ENCODE results near the gene FAM181B.

Gene FAM181B

DNA sequence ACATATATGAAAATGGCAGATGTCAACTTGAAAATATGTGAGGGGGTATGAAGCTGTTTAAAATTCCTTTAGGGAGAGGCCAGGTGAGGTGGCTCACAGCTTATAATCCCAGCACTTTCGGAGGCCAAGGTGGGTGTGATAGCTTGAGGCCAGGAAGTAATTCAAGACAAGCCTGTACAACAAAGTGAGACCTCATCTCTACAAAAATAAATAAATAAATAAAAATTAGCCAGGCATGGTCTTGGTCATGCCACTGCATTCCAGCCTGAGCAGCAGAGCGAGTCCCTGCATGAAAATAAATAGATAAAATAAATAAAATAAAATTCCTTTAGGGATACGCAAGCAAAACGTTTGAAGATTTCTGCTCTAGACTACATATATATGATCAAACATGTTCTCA, 38.1 kb upstream of the FAM181B start:
- no peak overlapping the region for H3K27ac ChIP-seq
- no peak overlapping the region for H3K4me3 ChIP-seq
- no peak for TF ChIP-seq CTCF (IDR thresholded peaks at IDR 0.05)
- no peak for DNase-seq (ENCODE audit: low spot score)

DNA sequence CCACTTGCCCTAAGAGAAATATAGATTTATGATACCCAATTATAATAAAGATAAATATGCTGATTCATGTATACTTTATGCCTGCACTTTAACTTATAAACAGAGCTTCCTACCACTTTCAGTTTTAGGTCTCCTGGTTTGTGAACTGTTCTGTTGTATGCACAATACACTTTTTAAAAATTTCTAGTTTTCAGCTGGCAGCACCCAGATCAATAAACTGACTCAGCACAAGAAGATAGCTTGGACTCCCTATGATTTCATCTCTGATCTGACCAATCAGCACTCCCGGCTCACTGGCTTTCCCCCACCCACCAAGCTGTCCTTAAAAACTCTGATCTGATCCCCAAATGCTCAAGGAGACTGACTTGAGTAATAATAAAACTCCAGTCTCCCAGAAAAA, 33.5 kb upstream of the FAM181B start:
- no peak for TF ChIP-seq CTCF (IDR thresholded peaks at IDR 0.05)
- Histone ChIP-seq H3K4me3 (no peak overlapping the region), H3K27ac (no peak overlapping the region)
- no peak for DNase-seq (ENCODE audit: low spot score)

GRCh38 chr11:82765466-82766034, 31.9 kb upstream of the FAM181B start:
- Histone ChIP-seq H3K4me3 (no peak overlapping the region), H3K27ac (no peak overlapping the region)
- no peak for TF ChIP-seq CTCF (IDR thresholded peaks at IDR 0.05)
- DNase-seq (ENCODE audit: low spot score): no peak

GRCh38 chr11:82763167-82763566, 29.5 kb upstream of the FAM181B start:
- Histone ChIP-seq H3K4me3 (no peak overlapping the region), H3K27ac (no peak overlapping the region)
- no peak for TF ChIP-seq CTCF (IDR thresholded peaks at IDR 0.05)
- no peak for DNase-seq (ENCODE audit: low spot score)

- Histone ChIP-seq H3K27ac (no peak overlapping the region), H3K4me3 (no peak overlapping the region)
- TF ChIP-seq CTCF (IDR thresholded peaks at IDR 0.05): no peak
- no peak for DNase-seq (ENCODE audit: low spot score)
Observed at GRCh38 chr11:82759649-82760048, 26.0 kb upstream of the FAM181B start.

GRCh38 chr11:82757660-82758357, 24.1 kb upstream of the FAM181B start:
- no peak for TF ChIP-seq CTCF (IDR thresholded peaks at IDR 0.05)
- no peak for DNase-seq (ENCODE audit: low spot score)
- no peak overlapping the region for H3K4me3 ChIP-seq
- no peak overlapping the region for H3K27ac ChIP-seq
